ENCODE data around the gene NF1.

NF1 gene

DNA sequence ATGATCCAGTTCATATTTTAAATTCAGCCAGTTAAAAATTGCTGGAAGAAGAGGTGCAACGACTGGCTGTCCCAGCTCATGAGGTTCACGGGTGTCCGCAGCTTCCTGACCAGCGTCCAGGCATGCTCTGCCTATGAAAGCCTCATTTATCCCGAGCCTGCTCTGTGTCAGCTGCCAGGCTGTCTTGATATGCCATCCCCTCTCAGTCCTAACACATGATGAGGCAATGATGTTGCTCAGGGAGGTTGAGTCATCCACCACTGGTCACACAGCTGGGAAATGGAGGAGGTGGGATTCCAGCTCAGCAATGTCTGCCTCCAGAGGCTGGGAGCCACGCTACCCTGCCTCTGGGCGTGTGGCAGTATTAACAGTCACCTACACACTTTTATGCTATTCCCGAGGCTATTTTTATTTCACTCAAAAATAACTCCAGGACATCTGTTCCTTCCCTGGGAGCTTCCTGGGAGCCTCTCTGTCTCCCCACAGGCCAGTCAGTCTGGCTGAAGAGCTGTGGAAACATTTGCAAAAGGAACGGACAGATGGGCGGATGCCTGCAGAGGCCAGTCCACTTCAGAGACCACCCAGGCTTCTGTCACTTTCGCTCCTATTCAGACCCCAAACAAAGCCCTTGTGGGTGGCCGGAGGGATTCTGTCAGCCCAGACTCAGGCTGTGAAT is 319.2 kb downstream of the NF1 start:
- no peak overlapping the region for H3K4me3 Mint-ChIP-seq
- TF ChIP-seq, protein P1, sequence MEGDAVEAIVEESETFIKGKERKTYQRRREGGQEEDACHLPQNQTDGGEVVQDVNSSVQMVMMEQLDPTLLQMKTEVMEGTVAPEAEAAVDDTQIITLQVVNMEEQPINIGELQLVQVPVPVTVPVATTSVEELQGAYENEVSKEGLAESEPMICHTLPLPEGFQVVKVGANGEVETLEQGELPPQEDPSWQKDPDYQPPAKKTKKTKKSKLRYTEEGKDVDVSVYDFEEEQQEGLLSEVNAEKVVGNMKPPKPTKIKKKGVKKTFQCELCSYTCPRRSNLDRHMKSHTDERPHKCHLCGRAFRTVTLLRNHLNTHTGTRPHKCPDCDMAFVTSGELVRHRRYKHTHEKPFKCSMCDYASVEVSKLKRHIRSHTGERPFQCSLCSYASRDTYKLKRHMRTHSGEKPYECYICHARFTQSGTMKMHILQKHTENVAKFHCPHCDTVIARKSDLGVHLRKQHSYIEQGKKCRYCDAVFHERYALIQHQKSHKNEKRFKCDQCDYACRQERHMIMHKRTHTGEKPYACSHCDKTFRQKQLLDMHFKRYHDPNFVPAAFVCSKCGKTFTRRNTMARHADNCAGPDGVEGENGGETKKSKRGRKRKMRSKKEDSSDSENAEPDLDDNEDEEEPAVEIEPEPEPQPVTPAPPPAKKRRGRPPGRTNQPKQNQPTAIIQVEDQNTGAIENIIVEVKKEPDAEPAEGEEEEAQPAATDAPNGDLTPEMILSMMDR (IDR thresholded peaks at IDR 0.05; ENCODE audit: unreplicated experiment in 3 of 3), result no peak
- H3K36me3 Mint-ChIP-seq (ENCODE audit: low read depth), result no peaks in the 10 kb centered on the region
- no peaks in the 10 kb centered on the region for H3K9me3 Mint-ChIP-seq
- H3K27ac Mint-ChIP-seq, result peak overlapping the region in 2 of 3 experiments; percentile 9 to 23
- H3K4me1 Mint-ChIP-seq, result peaks cover 29% of the 10 kb centered on the region
- peaks cover 28% of the 10 kb centered on the region for H3K27me3 Mint-ChIP-seq (ENCODE audit: low read depth)

DNA sequence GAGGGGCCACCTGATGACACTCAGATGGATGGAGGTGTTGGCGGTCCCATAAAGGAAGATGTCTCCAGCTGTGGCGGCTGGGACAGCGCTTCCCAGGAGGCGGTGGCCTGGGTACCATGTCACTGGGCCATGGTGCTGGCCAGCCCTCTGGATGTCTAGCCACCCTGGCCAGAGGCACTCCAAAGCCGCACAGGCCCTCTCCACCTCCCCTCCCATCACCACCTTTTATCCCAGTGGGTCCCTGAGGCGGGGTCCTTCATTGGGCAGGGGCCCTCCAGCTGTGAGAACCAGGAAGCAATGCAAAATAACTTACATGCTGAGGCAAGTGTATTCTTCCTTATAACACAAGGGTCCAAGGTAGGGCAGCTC is 319.8 kb downstream of the NF1 start:
- Mint-ChIP-seq H3K36me3 (ENCODE audit: low read depth) (no peaks in the 10 kb centered on the region), H3K4me3 (no peak overlapping the region), H3K9me3 (no peaks in the 10 kb centered on the region), H3K27me3 (ENCODE audit: low read depth) (peaks cover 28% of the 10 kb centered on the region), H3K4me1 (peaks cover 26% of the 10 kb centered on the region), H3K27ac (no peak overlapping the region)
- TF ChIP-seq, protein P1 (IDR thresholded peaks at IDR 0.05; ENCODE audit: unreplicated experiment in 3 of 3), result no peak

DNA sequence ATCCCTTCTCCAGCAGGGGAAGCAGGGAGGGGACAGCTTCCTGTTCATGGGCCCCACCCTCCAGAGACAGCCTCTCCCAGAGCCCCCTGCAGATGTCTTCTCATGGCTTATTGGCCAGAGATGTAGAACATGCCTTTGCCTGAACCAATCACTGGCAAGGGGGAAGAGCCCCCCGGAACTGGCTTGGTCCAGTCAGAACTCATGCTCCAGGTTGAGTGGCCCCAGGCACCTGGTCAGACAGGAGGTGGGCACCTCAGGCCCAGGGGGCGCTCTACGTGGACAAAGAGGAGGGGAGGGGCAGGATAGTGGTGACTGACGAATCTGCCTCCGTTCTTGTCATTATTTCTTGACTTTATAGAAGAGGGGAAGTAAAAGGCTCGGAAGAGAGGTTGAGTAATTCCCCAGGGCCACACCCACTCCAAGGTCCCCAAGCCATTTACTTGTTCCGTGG is 320.3 kb downstream of the NF1 start:
- Mint-ChIP-seq H3K9me3 (no peaks in the 10 kb centered on the region), H3K27ac (no peak overlapping the region), H3K27me3 (ENCODE audit: low read depth) (peaks cover 25% of the 10 kb centered on the region), H3K36me3 (ENCODE audit: low read depth) (no peaks in the 10 kb centered on the region), H3K4me1 (peaks cover 26% of the 10 kb centered on the region), H3K4me3 (no peak overlapping the region)
- TF ChIP-seq, protein P1 (IDR thresholded peaks at IDR 0.05; ENCODE audit: unreplicated experiment in 3 of 3), result no peak

DNA sequence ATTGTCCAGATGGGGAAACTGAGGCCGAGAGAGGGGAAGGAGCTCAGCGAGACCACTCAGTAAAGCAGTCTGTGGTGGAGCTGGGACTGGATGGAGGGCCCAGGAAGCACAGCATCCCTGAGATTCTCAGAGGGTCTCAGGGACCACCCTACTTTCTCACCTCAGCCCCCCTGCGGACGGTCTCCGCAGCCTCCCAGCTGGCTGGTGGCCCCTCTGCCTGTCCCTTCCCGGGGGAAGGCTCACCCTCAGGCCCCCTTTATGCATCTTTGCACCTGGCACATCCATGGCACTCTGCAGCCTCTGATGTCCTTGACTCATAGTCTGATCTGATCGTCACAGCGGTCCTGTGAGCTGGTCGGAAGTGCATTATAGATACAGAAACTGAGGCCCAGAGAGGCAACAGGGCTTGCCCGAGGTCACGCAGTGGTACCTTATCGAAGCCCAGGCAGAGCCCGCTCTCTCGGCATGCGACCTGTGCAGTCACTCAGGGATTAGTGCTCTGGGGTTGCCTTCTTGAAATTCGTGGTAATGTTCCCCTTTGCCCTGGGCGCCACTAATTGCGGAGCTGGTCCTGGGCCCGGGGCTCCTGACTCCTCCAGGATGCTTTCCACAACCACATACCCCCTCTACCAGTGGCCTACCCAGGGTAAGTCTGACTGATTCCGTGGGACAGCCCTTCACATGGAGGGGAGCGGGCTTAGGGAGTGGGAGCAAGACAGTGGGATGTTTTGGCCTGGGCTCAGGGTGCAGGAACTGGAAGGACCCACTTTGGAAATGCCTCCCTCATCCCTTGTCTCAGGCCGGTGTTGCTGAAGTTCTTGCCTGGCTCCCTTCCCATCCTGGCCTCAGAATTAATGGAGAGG is 321.1 kb downstream of the NF1 start:
- TF ChIP-seq, protein P1 (IDR thresholded peaks at IDR 0.05; ENCODE audit: unreplicated experiment in 3 of 3), result no peak
- Mint-ChIP-seq H3K4me1 (peaks cover 26% of the 10 kb centered on the region), H3K27me3 (ENCODE audit: low read depth) (peaks cover 22% of the 10 kb centered on the region), H3K9me3 (no peaks in the 10 kb centered on the region), H3K36me3 (ENCODE audit: low read depth) (no peaks in the 10 kb centered on the region), H3K4me3 (no peak overlapping the region), H3K27ac (peak overlapping the region in 1 of 3 experiments; percentile 46)

DNA sequence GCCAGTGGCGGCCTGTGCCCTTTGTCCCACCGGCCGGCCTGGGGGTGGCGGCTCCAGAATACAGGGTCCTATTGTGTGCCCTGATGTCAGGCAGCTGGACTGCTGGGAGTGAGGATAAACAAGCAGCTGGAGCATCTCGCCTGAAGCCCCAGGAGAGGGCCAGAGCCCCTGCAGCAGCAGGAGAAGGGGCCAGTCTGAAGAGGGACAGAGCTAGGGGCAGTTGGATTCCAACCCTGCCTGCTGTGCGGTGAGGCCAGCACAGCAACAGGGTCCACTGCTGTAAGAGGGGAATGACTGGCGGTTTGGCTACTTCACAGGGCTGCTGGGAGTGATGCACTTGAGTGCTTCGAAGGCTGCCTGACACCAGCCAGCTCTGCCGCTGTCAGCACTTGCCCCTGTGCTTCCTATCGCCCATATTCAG is 321.7 kb downstream of the NF1 start:
- Mint-ChIP-seq H3K9me3 (no peaks in the 10 kb centered on the region), H3K4me3 (no peak overlapping the region), H3K36me3 (ENCODE audit: low read depth) (no peaks in the 10 kb centered on the region), H3K27me3 (ENCODE audit: low read depth) (peaks cover 22% of the 10 kb centered on the region), H3K27ac (peak overlapping the region in 1 of 3 experiments; percentile 46), H3K4me1 (peaks cover 26% of the 10 kb centered on the region)
- TF ChIP-seq, protein P1 (IDR thresholded peaks at IDR 0.05; ENCODE audit: unreplicated experiment in 3 of 3), result no peak
